HG03135 (cell line): ENCODE data around the gene ACTL10.

Source experiments
- ATAC-seq: cut with Tn5 transposase; IDR thresholded peaks from one replicate; pipeline ENCODE4 v1.9.1; 2021; ENCODE audit warnings: mild to moderate bottlenecking, moderate library complexity; ENCODE audit not compliant: unreplicated experiment

The ACTL10 gene

DNA sequence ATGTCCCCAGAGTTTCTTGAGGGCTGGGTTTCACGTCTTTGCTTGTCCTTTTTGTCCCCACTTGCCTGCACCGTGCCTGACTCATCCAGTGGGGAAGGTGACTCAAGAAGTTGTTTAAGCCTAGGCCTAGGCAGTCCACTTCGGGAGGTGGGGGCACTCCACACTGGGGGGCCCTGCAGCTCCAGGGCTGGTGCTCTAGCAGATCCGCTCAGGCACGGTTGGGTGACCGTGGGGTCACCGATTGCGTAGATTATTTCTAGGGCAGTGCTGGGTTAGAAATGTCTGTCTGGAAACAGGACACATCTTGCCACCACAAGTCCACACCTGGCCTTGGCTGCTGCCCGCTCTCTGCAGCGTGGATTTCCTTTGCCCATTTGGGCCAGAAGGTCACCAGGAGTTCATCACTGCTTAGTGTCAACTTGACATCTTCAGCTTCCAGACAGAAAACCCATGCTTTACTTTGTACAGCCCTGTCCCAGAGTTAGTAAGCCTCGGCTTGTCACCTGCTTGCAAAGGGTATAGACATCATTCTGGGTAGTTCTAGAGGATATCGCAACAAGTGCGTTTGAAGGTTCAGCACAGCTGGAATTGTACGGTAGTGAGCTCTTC, 18.2 kb upstream of the ACTL10 start:
- ATAC-seq = no peak

DNA sequence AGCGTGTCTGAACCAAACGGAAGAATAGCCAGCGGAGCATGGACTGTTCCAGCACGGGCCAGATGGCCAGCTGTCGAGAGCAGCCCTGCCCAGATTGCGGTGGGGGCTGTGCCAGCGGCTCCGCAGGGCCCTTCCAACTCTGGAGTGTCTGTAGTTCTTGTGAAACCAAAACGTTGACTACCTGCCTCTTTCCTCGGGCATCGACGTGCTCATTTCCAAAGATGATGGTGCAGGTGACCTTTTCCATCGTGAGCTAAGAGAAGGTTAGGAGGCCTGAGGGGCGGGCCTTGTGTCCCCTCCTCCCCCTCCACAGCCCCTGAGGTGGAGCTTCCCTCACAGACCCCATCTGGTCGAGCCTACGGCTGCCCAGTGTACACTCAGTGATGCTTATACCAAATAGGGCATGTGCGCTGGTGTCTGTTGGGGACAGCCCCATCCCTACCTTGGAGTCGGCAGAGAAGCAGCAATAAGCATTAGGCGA, 17.5 kb upstream of the ACTL10 start:
- ATAC-seq = no peak

DNA sequence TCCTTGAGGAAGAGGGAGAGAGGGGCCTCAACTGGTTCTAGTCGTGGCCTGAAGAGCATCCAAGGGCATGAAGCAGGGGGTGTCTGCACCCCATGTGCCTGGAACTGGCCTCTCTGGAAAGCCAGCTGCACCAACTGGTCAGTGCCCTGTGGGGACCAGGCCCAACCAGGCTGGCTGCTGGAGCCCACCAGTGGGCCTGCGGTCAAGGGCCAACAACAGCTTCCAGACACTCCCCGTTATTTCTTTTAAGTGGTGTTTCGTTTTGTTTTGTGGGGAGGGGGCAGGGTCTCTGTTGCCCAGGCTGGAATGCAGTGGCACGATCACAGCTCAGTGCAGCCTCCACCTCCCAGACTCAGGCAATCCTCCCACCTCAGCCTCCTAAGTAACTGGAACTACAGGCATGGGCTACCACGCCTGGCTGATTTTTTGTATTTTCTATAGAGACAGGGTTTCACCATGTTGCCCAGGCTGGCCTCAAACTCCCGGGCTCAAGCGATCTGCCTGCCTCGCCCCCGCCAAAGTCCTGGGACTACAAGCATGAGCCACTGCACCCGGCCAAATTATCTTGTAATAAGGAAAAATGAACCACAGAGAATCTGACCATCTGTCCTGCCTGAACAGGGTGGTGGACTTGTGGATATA, 16.5 kb upstream of the ACTL10 start:
- no peak for ATAC-seq

DNA sequence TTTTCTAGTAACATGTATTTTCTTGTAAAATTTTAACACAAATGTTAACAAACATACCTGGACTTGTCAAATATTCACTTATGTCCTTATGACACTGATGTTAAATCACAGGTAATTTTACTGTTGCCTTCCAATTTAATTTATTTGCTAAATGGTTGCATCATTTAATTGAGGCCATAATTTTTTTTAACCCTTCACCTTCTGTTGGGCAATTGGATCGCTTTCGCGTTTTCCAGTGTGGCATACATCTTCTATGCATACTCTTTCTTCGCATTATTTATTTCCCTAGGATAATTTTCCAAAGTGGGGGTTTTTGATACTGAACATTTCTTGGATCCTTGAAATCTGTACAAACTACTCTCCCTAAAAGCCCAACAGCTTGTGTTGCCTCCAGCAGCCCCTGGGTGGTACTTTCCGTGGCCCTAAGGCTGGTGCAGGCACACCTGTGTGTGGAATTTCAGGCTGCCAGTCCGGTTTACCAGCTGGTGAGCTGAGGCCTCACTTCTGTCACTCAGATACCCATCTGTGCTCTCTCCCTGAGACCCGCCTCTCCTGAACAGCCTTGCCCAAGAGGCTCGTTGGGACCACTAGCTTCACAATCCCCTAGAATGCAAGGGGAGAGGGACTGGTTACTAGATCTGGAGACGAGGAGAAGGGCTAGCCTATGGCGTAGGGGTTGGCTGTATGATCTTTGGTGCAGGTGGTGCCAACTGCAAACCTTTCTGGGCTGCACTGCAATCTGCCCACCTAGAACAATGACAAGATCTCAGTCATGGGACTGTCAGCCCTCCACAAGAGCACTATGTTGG, 15.8 kb upstream of the ACTL10 start:
- ATAC-seq = no peak

DNA sequence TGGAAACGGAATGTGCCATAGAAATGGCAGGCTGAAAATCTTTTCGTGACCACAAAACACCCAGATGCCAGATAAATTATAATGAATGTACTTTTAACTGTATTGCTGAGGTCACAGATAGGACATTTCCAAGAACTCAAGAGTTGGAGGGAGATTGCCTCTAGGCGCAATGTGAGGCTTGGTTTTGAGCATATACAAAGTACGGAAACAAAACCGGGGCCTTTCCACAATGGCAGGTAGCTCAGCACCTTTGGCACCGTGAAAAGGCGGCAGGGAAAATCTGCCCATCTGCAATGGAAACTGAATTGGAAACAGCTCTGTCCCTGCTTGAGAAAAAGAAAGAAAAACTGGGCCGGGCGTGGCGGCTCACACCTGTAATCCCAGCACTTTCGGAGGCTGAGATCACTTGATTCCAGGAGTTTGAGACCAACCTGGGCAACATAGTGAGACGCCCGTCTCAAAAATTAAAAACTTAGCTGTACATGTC, 15.1 kb upstream of the ACTL10 start:
- ATAC-seq = no peak

DNA sequence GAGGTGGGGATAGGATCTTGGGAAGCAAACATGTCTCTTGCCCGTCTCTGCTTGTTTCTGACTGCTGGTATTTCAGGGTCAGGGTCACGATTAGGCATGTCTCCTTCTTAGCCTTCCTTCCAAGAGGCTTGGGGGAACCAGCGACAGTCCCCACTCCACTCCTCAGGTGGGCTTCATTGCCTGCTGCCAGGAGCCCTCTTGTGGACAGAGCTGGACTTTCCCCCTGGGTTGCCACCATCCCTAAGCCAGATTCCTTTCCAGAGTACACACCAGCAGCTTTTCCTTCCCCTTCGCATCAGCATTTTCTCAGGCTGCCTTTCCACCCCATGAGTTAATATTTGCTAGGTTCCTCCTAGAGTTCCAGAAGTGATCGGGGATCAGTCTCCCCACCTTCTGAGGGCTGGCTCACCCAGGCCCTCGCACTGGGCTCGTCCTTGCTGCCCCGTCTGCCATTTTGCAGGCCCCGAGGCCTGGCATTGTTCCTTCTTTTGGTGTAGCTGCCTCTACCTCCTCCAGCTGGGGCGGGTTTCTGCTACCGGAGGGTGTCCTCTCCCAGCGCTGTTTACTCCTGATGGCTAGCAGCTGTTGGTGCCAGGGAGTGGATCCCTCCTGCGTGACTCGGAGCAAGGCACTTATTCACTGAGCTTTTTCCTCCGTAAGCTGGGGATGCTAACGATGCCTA, 13.4 kb upstream of the ACTL10 start:
- ATAC-seq = no peak

DNA sequence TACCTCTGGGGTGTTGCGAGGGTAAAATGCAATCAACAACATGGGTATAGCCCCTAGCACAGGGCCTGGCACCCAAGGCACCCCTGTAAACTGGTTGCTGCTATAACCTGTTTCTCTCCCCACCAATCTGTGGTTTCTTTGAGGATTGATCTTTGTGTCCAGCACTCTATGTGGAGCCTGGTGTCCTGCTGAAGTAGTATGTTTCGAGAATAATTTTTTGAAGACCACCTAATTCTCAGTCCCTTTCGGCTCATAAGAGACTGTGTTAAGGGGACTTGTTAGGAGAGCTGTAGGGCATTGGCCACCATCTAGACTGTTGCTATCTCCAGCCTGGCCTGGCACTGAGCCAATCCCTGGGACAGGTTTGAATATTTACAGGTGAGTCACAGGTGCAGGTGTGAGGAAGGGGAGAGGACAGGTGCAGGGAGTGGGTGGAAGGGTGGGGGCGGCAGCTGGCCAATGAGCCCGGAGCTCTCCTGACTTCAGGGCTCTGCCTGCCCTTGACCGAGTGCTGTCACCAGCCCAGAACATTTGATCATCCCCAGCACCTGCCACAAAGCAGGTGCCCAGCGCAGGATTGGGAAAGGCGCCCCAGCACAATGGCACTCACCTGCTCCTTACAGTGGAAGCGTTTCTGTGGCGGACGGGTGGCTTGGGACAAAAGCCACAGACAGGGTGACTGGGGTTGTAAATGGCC, 12.7 kb upstream of the ACTL10 start:
- ATAC-seq = no peak

DNA sequence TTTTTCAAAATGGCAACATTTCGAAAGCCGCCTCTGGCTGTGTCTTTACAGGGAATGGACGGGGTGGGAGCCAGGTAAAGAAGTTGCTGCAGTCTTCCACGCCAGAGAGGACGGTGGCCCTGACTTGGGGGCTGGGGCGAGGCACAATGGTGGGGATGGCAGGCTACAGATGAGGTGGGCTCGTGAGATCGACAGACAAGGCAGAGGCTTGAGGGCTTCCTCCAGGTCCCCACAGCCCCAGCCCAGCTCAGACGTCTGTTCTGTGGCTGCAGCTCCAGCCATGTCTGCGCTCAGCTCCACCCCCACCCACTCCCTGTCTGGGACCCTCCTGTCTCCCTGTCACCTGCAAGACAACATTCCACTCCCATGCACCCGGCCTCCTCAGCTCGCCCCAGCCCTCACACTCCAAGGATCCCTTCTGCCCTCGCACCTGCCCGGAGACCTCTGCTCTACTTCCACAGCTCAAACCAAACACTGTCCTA, 12.0 kb upstream of the ACTL10 start:
- no peak for ATAC-seq

DNA sequence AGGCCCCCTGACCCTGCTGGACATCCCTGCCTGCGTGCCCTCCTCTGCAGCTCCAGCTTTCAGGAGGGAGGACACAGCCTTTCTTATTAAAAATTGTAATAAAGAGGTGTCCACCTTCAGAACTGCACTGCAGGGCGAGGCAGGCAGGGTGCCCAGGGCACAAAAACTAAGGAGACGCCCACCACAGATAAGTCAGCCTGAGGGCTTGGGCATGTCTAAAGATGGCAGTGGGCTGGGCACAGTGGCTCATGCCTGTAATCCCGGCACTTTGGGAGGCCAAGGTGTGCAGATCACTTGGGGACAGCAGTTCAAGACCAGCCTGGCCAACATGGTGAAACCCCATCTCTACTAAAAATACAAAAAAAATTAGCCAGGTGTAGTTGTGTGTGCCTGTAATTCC, 11.6 kb upstream of the ACTL10 start:
- no peak for ATAC-seq

DNA sequence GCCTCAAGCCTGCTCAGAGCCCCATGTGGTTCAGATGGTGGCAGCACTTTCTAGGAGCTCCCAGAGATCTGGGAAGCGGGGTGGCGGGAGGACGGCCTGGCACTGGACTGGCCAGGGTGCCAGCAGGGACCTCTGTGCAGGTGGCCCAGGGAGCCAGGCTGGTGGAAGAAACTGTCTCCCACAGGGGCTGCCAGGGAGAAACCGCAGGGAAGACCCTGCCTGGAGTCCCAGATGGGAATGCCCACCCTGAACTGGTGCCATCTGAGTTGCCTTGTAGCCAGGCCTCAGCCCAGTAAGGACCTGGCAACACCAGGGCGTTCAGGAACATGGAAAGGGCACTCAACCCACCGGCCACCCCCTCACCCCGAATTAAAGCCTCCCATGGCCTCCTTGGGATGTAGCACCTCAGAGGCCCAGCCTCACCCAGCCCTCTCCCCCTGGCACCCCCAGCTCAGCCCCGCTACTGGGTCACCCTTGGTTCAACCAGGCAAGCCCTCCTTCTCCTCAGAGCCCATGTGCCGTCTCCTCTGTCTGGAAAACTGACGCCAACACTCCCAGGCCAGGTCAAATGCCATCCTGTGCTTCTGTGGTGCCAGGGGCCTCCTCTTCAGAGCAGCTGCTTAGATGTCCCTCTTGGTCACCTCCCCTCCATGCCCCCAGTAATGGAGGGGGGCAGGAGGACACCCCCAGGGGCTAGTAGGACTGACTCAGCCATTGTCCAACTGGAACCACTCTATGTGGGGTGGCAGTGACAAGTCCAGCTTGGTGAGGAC, 10.5 kb upstream of the ACTL10 start:
- no peak for ATAC-seq

DNA sequence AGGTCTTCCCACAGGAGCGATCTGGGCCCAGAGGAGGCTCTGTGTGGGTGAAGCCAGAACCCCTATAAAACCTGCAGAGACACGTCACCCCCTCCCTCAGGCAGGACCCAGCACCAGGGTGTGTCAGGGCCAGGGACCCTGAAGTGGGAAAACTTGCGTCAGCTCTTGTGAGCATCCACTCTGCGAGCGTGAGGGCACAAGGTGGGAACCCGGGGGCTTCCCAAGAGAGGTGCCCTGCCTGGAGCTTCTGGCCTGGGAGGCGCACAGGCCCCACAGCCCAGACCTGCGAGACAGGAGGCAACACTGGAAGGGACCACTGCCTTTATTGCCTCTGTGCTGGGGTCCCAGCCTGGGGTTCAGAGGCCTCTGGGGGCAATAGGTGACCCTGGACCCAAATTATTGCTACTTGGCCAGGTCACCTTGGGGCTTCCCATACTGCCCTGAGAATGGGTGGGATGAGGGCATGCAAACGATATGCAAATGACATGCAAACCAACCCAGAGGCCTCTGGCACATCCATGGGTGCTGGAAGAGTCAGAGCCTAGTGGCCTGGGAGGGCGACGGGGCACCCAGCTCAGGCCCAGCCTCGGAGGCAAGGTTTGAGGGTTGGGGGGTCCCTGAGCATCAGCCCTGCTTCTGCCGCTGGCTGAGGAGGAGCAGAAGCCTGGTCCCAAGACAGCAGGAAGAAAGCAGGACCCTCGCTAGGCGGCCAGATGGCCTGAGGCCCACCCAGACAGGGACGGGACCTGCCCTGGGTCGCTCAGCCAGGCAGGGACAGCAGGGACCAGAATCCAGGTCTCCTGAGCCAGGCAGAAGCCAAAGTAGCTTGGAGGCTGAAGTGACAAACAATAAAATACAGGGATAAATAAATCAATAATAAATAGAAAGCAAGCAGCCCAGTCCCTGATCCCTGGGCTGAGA, 9.7 kb upstream of the ACTL10 start:
- no peak for ATAC-seq

DNA sequence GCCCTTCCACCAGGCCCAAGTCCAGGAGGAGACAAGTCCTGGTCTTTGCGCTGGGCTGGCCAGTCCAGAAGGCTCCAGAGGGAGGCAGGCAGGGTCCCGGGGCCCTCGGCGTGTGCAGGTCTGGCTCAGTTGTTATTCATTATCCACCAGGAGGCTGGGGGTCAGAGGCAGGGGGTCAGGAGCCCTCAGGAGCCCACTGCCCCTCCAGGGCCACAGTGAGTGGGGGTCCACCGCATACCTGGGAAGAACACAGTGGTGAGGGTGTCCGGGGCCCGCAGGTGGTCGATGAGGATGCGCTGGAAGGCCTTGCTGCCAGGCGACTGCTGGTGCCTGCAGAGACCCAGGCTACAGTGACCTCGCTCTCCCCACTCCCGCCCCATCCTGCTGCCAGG, 9.0 kb upstream of the ACTL10 start:
- ATAC-seq = no peak

DNA sequence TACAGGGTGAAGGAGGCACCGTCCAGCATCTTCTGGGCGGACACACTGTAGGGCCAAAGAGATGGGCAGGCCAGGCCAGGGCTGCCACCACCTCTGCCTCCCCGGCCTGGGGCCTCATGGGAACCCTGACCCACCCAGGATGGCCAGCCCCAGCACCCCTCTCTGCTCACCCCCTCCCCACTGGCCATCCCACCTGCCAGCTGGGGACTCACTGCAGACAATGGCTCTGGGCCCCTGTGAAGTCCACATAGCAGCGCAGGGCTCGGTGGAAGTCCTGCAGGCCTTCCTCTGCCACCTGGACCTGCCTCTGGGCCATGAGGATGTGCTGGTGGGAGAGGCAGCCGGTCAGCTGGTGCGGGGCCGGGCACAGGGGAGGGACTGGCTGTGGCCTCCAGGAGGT, 8.2 kb upstream of the ACTL10 start:
- ATAC-seq = no peak

DNA sequence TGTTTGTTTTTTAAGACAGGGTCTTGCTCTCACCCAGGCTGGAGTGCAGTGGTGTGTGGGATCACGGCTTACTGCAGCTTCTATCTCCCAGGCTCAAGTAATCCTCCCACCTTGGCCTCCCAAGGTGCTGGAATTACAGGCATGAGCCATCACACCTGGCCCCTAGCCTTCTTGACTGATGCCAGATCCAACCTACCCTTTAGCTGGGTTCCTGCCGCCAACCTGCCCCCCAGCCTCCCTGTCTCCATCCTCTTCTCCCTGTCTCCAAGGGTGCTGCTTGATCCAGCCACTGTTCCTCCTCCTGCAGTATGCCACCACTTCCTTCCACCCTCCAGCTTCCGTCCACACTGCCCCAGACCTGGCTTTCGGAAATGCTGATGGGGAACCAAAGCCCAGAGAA, 7.8 kb upstream of the ACTL10 start:
- ATAC-seq = no peak

DNA sequence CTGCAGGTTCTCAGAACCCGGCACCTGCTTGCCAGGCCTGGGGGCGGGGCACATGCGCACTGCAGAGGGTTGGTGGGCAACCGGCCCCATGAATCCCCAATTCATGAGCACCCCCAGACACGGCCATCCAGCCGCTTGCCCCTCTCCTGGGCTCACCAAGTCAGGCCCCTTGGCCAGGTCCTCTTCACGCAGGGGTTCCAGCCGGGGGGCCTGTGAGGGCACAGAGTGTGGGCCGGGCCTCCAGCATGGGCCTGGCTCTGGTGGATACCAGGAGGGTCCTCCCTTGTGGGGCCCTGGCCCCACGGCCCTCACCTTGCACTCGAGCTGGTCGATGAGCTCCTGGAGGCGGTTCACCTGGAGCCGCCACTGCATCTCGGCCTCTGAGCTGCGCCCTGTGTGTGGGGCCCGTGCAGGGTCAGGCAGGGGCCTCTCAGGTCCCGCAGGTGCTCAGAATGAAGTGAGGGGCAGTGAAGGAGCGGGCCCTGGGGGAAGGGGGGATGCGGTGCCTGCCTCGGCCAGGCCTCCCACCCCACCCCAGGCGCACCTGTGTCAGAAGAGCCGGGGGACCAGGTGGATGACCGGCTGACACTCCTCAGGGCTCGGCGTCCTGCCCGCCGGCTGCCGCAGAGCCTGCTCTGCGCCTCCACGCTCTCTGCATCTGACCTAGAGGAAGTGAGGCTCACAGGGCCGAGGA, 7.3 kb upstream of the ACTL10 start:
- no peak for ATAC-seq

DNA sequence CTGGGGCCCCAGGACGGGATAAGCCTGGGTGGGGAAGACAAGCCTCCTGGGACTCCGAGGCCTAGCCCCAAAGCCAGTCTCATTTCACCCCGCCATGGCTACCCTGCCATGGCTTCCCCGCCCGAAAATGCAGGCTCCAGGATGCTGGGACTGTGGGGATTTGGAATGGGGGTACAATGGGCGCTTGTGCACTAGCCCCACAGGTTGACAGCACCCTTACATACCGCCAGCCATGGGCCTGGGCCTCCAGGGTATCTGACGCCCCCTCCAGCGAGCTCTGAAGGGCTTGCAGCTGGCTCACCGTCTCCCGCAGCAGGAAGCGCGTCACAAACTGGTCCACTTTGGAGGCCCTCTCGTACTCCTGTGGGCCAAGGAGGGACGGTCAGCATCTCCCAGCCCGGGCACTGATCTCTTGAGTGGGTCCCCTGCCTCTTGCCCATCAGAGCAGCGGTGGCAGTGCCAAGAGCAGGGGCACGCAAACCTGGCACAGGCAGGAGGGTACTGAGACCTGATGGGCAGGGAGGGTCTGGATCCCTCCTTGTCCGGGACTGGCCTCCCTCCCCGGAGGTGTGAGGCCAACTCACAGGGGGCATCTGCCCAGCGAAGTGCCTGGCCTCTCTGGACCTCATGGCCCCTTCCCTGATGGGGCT, 6.6 kb upstream of the ACTL10 start:
- no peak for ATAC-seq

DNA sequence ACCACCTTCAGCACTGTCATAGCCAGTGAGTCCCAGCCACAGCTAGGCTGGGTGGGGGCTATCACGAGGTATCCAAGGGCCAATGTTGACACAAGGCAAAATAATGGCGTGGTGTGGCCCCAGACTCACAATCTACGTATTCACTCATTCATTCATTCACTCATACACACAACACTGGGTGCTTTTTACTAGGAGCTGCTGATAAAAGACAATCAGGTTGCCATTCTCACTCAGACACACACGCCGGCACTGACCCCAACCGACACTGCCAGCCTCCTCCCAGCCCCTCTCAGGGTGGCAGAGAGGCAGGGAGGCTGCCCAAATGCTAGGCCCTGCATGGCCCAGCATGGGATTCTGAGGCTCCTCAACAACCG, 6.1 kb upstream of the ACTL10 start:
- no peak for ATAC-seq

DNA sequence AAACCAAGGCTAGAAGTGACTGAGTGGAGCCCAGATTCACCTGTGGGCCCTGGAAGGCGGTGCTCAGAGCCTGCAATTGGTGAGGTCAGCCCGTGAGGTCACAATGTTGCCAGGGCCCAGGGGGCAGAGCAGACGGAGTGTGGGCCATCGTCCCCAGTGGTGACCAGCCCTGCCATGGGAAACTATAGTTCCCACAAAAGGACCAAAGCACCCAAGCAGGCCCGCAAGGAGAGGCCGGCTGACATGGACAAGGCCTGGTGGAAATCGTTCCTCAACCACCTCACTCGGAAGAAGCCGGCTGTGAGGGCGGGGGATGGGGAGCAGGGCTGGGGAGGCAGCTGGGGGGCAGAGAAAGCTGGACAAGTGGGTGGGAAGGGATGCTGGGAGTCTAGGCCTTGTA, 4.6 kb upstream of the ACTL10 start, which contains the start of gene C20orf144:
Gene C20orf144 (plus strand): TSS at position 156 of the 400 bp plus-strand sequence. CDS start 19 bp downstream, at position 175.
- ATAC-seq = no peak
